Transverse colon (tissue), 4 donors: Measurements from ENCODE around the gene AZGP1. TPM values are rescaled to one million over a fixed set of nuclear protein-coding genes. Genes with fewer than 3 reads are reported as not detected.
"Not testable (repeated sequence)": the region's sequence is repeated elsewhere in the genome, so short reads cannot be mapped to it uniquely, and the experiment has no call there.

Experiments
- DNase-seq: peaks from one replicate; pipeline ENCODE4 v3.0.0-alpha.2; 2019
- H3K27ac ChIP-seq, 4 donors: fragments of 200-600 bp; sonication (generic); 2 replicates each; pipeline ENCODE4 v1.5.1; 2016 to 2018; ENCODE audit warnings: inconsistent platforms in 4 of 4
- H3K27me3 ChIP-seq: fragments of 200-600 bp; sonication (generic); 2 replicates; pipeline ENCODE4 v1.5.1; 2017; ENCODE audit warnings: inconsistent platforms
- H3K36me3 ChIP-seq, 4 donors: fragments of 200-600 bp; sonication (generic); 2 replicates each; pipeline ENCODE4 v1.5.1; 2017 to 2019; ENCODE audit warnings: inconsistent platforms in 4 of 4
- H3K4me1 ChIP-seq, 4 donors: fragments of 200-600 bp; sonication (generic); 2 replicates each; pipeline ENCODE4 v1.5.1; 2017 to 2020; ENCODE audit warnings: inconsistent platforms in 4 of 4
- H3K4me3 ChIP-seq, 4 donors: fragments of 200-600 bp; sonication (generic); 1 replicate in 1 of 4; 2 replicates in 3 of 4; pipeline versions ENCODE4 v1.5.1 to v1.6.1; 2017 to 2019; ENCODE audit warnings: inconsistent platforms in 4 of 4
- H3K9me3 ChIP-seq, 2 donors: fragments of 200-600 bp; sonication (generic); 2 replicates each; pipeline ENCODE4 v1.5.1; 2017 to 2019; ENCODE audit warnings: inconsistent platforms in 2 of 2
- EP300 ChIP-seq: sonication (generic); formaldehyde crosslinking; IDR thresholded peaks from one replicate; pipeline ENCODE4 v1.6.1; 2017; ENCODE audit warnings: antibody characterized with exemption, low read depth
- POLR2A ChIP-seq: fragments of 450-650 bp; IDR thresholded peaks from one replicate; pipeline ENCODE4 v1.6.1; 2016; ENCODE audit warnings: antibody characterized with exemption, mild to moderate bottlenecking, moderate library complexity
- POLR2AphosphoS5 ChIP-seq, 3 donors: sonication (generic); formaldehyde crosslinking; IDR thresholded peaks; one replicate each; pipeline ENCODE4 v1.6.1; 2016; ENCODE audit warnings: antibody characterized with exemption in 3 of 3
- WGBS, 2 donors: methylation state at CpG; one replicate each; pipeline ENCODE4 v1.1.5; 2018; ENCODE audit warnings: low coverage in 1 of 2; 5-methylcytosine and 5-hydroxymethylcytosine counted together
- in situ Hi-C, 4 donors: fragments of 200-750 bp; cut with MboI; loops; one replicate each; pipeline versions ENCODE4 v1.15.0 to v1.15.1; 2017; ENCODE audit warnings: low sequenced_read_pairs in 3 of 4, low pct_ligation_motif_present in 1 of 4, low pct_unique_long_range_greater_than_20kb in 1 of 4
- intact Hi-C: fragments of 100-400 bp; cut with DNase I; formaldehyde crosslinking; loops from one replicate; pipeline ENCODE4 v1.15.1; 2023; ENCODE audit warnings: low total_unique reads
- total RNA-seq, 4 donors: library from RNA; depleted of rRNA; stranded (reverse); fragments of >200 nt; gene quantifications; one replicate each; pipeline ENCODE4 v1.1.0, GENCODE V29; 2016
- TF ChIP-seq, protein P1 (sequence below), 5 experiments: fragments of 200-600 bp in 3 of 5; fragments of 450-650 bp in 2 of 5; sonication (generic) in 3 of 5; IDR thresholded peaks; 1 replicate in 2 of 5; 2 replicates in 3 of 5; pipeline ENCODE4 v1.5.1; 2016 to 2017; ENCODE audit warnings: antibody characterized with exemption in 5 of 5, inconsistent platforms in 3 of 5, mild to moderate bottlenecking in 2 of 5, moderate library complexity in 1 of 5

Gene AZGP1
- total RNA-seq, 4 donors from 2014 or later: 3.2 to 17.1 TPM; not detected in 2

DNA sequence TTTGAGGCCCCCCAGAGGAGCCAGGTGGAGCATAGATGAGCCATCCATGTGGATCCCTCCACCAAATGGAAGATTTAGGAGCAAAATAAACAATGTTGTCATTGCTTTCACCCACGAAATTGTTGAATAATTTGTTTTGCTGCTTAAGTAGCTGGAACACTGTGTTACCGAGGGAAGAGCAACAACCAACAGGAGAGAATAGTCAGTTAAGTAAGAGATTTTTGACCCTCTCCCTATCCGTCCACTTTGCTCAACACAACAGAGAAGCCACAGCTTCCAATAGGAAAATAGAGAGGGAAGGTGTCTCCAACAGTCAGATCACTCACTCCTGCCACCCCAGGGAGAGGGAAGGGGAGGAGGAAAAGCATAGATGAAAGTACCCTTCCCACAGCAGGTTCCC is 35.7 kb upstream of the AZGP1 start:
- Histone ChIP-seq H3K27ac (no peak overlapping the region), H3K27me3 (no peaks in the 10 kb centered on the region), H3K36me3 (no peaks in the 10 kb centered on the region), H3K4me3 (no peak overlapping the region), H3K9me3 (no peaks in the 10 kb centered on the region), H3K4me1 (peaks cover 3 to 21% (median 7%) of the 10 kb centered on the region in 4 donors)
- no peak for TF ChIP-seq EP300
- no peak for TF ChIP-seq POLR2A
- TF ChIP-seq, protein P1, sequence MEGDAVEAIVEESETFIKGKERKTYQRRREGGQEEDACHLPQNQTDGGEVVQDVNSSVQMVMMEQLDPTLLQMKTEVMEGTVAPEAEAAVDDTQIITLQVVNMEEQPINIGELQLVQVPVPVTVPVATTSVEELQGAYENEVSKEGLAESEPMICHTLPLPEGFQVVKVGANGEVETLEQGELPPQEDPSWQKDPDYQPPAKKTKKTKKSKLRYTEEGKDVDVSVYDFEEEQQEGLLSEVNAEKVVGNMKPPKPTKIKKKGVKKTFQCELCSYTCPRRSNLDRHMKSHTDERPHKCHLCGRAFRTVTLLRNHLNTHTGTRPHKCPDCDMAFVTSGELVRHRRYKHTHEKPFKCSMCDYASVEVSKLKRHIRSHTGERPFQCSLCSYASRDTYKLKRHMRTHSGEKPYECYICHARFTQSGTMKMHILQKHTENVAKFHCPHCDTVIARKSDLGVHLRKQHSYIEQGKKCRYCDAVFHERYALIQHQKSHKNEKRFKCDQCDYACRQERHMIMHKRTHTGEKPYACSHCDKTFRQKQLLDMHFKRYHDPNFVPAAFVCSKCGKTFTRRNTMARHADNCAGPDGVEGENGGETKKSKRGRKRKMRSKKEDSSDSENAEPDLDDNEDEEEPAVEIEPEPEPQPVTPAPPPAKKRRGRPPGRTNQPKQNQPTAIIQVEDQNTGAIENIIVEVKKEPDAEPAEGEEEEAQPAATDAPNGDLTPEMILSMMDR (IDR thresholded peaks at IDR 0.05): no peak
- TF ChIP-seq POLR2AphosphoS5 (IDR thresholded peaks at IDR 0.05): no peak
- WGBS, 2 donors: 69 to 80% methylated on average over 3 of the region's 3 CpGs
- intact Hi-C loops (no loop called here), in situ Hi-C loops (no loop called here)
- no peak for DNase-seq

DNA sequence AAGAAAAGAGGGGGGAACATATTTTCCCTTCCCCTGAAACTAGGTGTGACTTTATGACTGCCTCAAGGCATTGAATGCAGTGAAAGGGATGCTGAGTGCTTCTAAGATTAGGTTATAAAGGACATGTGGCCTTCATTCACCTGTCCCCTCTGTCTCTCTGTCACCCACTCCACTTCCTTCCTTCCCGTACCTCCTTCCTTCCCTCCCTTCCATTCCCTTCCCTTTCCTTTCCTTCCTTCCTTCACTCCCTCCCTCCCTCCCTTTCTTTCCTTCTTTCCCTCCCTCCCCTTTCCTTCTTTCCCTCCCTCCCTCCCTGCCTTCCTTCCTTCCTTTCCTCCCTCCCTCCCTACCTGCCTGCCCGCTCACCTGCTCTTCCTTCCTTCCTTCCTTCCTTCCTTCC is 35.1 kb upstream of the AZGP1 start:
- H3K36me3 ChIP-seq: no peaks in the 10 kb centered on the region
- in situ Hi-C loops (no loop called here), intact Hi-C loops (no loop called here)
- no peaks in the 10 kb centered on the region for H3K27me3 ChIP-seq
- no peak for DNase-seq
- no peak overlapping the region for H3K27ac ChIP-seq
- WGBS, 2 donors: 65 to 94% methylated on average over 2 of the region's 2 CpGs
- no peaks in the 10 kb centered on the region for H3K9me3 ChIP-seq
- H3K4me1 ChIP-seq: peaks cover 2 to 19% (median 5%) of the 10 kb centered on the region in 4 donors
- no peak overlapping the region for H3K4me3 ChIP-seq
- TF ChIP-seq, protein P1 (IDR thresholded peaks at IDR 0.05): no peak
- TF ChIP-seq EP300 (no peak), POLR2A (no peak), POLR2AphosphoS5 (IDR thresholded peaks at IDR 0.05) (no peak)

DNA sequence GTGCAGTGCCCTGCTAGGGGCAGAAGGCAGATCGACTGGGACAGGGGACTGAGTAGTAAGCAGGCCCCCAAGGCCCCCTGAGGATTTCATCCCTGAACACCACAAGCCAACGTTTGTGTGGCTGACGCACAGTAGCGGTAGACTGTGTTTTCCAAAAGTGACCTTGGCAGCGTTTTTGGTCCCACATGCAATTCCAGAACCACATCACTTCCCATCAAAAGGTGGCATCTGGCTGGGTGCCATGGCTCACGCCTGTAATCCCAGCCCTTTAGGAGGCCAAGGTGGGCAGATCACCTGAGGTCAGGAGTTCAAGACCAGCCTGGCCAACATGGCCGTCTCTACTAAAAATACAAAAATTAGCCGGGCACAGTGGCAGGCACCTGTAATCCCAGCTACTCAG is 34.1 kb upstream of the AZGP1 start:
- H3K36me3 ChIP-seq, H3K27ac ChIP-seq, H3K4me3 ChIP-seq, DNase-seq, H3K27me3 ChIP-seq, in situ Hi-C loops, H3K9me3 ChIP-seq, intact Hi-C loops: not testable (repeated sequence)
- 82% methylated on average over 8 of the region's 8 CpGs; no CpG with 5 or more reads in 1 of the 2 donors for WGBS, 2 donors
- peaks cover under 1 to 15% (median 3%) of the 10 kb centered on the region in 4 donors for H3K4me1 ChIP-seq

DNA sequence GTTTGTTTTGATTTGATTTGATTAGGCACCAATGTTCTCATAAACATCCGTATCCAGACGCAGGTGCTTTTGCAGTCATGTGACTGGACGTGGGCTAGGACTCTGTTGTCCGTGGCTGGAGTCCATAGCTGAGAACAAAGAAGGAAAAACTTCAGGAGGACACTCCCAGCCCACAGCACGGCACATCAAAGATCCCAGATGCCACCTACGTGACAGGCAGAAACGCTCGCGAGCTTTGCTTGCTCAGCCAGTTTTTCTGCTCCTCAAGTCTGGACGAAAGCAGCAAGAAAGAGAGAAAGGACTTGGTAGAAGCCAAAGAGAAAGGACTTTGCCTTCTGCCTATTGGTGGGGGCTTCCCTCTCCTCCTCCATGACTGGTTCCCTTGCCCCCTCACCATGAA is 32.7 kb upstream of the AZGP1 start:
- intact Hi-C loops (no loop called here), in situ Hi-C loops (no loop called here)
- no peaks in the 10 kb centered on the region for H3K36me3 ChIP-seq
- no peak for TF ChIP-seq POLR2AphosphoS5 (IDR thresholded peaks at IDR 0.05)
- TF ChIP-seq, protein P1 (IDR thresholded peaks at IDR 0.05): no peak
- H3K9me3 ChIP-seq: no peaks in the 10 kb centered on the region
- H3K4me3 ChIP-seq: no peak overlapping the region
- WGBS, 2 donors: 41% methylated on average over 10 of the region's 10 CpGs; no CpG with 5 or more reads in 1 of the 2 donors
- DNase-seq: peak; percentile 71
- H3K27ac ChIP-seq: peak overlapping the region in 3 of 4 donors; percentile 54 to 75 (median 66)
- H3K27me3 ChIP-seq: no peaks in the 10 kb centered on the region
- peaks cover 0 to 23% (median 15%) of the 10 kb centered on the region in 4 donors for H3K4me1 ChIP-seq

DNA sequence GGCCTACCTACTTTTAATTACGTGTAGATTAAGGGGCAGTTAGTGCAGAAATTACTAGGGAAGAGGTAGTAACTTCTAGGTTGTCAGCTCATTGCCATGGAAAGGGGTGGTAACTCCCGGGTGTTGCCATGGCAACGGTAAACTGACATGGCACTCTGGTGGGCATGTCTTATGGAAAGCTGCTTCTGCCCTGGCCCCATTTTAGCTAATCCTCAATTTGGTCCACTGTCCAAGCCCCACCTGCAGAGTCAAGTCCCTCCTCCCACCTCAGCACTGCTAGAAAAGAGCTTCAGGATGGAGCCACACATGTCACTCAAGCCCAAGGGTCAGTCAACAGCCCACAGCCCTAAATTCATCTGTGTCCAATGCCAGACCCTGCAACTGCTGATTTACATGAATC is 32.1 kb upstream of the AZGP1 start:
- Histone ChIP-seq H3K27ac (peak overlapping the region in 3 of 4 donors; percentile 54 to 75 (median 66)), H3K9me3 (no peaks in the 10 kb centered on the region), H3K4me3 (no peak overlapping the region), H3K36me3 (no peaks in the 10 kb centered on the region), H3K4me1 (peaks cover 0 to 24% (median 20%) of the 10 kb centered on the region in 4 donors), H3K27me3 (no peaks in the 10 kb centered on the region)
- no peak for DNase-seq
- intact Hi-C loops (no loop called here), in situ Hi-C loops (no loop called here)
- 45% methylated on average over 3 of the region's 3 CpGs; no CpG with 5 or more reads in 1 of the 2 donors for WGBS, 2 donors
- TF ChIP-seq EP300 (no peak), POLR2AphosphoS5 (IDR thresholded peaks at IDR 0.05) (no peak), POLR2A (no peak)
- TF ChIP-seq, protein P1 (IDR thresholded peaks at IDR 0.05): no peak
